K562 (cell line): ENCODE data around the gene NOLC1. TPM values are rescaled to one million over a fixed set of nuclear protein-coding genes. Genes with fewer than 3 reads are reported as not detected.

Experiments used
- ATAC-seq: fragments of 200-7000 bp; cut with Tn5 transposase; 3 replicates; pipeline ENCODE4 v1.9.1; 2020; ENCODE audit warnings: moderate library complexity
- BruUV-seq: library from RNA; stranded (reverse); fragments of 400-500 nt; replicated peaks from 2 replicates; lab custom pipeline; 2021; lab: Mats Ljungman, UMichigan
- CTCF ChIA-PET: fragments of 300-600 bp; formaldehyde crosslinking; extraction: SDS; loops from one replicate; lab custom pipeline; 2021; ENCODE audit warnings: low intra/inter-chr PET ratio; lab: Yijun Ruan, JAX
- POLR2A ChIA-PET: fragments of 300-600, 350-650 bp; sonication (Branson Sonifier 250); formaldehyde crosslinking; extraction: SDS; loops from one replicate; lab custom pipeline; 2021; ENCODE audit warnings: antibody characterized with exemption, inconsistent platforms; lab: Yijun Ruan, JAX
- DNase-seq, 4 experiments: peaks; one replicate each; pipeline versions ENCODE4 v3.0.0 to v3.0.0-alpha.2; 2011 to 2018; ENCODE audit warnings: low spot score in 3 of 4, mixed read lengths in 3 of 4; ENCODE audit errors: extremely low read depth in 1 of 4
- FAIRE-seq: peaks from 2 replicates; lab custom pipeline; 2011; peaks lifted over from hg19 to GRCh38; lab: Jason Lieb, UNC
- H2AFZ ChIP-seq: 2 replicates; pipeline ENCODE4 v1.6.0; 2011; ENCODE audit warnings: low read depth, low read length, control low read depth, inconsistent platforms
- H3K27ac ChIP-seq: fragments of 200-600 bp; 3 replicates; pipeline ENCODE4 v1.8.0; 2011; ENCODE audit warnings: low read depth, mild to moderate bottlenecking, control low read depth, inconsistent platforms, low read length, moderate library complexity, mixed read lengths; ENCODE audit errors: extremely low read depth
- H3K27me3 ChIP-seq, 2 experiments: fragments of 300-600 bp in 1 of 2; 2 replicates in 1 of 2; 3 replicates in 1 of 2; pipeline versions ENCODE4 v1.6.0 to v1.8.0; 2011; ENCODE audit warnings: inconsistent platforms in 2 of 2, low read length in 2 of 2, mild to moderate bottlenecking in 1 of 2, mixed read lengths in 1 of 2, moderate library complexity in 1 of 2; ENCODE audit not compliant: control insufficient read depth in 2 of 2, insufficient read depth in 2 of 2
- H3K36me3 ChIP-seq: fragments of 300-600 bp; 3 replicates; pipeline ENCODE4 v1.8.0; 2011; ENCODE audit warnings: mild to moderate bottlenecking, low read length, inconsistent platforms; ENCODE audit not compliant: control insufficient read depth, insufficient read depth
- H3K4me1 ChIP-seq, 2 experiments: fragments of 200-600 bp in 1 of 2; replicated peaks in 1 of 2; 2 replicates in 1 of 2; 3 replicates in 1 of 2; pipeline versions ENCODE4 v1.5.1 to v1.8.0; 2011; ENCODE audit warnings: inconsistent platforms in 2 of 2, low read length in 2 of 2, mild to moderate bottlenecking in 1 of 2, mixed read lengths in 1 of 2, moderate library complexity in 1 of 2; ENCODE audit not compliant: control insufficient read depth in 2 of 2, insufficient read depth in 2 of 2
- H3K4me2 ChIP-seq: 2 replicates; pipeline ENCODE4 v1.6.1; 2011; ENCODE audit warnings: low read length, control low read depth, inconsistent platforms, mixed read lengths; ENCODE audit not compliant: insufficient read depth
- H3K4me3 ChIP-seq: fragments of 200-600 bp; sonication (generic), shearing (Covaris generic); 2 replicates; pipeline ENCODE4 v1.5.1; 2016; ENCODE audit warnings: control low read depth, inconsistent platforms
- H3K79me2 ChIP-seq: fragments of 200-600 bp; 3 replicates; pipeline ENCODE4 v1.8.0; 2011; ENCODE audit warnings: low read length, inconsistent platforms; ENCODE audit not compliant: control insufficient read depth, insufficient read depth
- H3K9ac ChIP-seq, 2 experiments: 2 replicates each; pipeline versions ENCODE4 v1.6.0 to v1.6.1; 2011; ENCODE audit warnings: low read depth in 2 of 2, low read length in 2 of 2, control low read depth in 1 of 2, inconsistent platforms in 1 of 2, mild to moderate bottlenecking in 1 of 2, mixed read lengths in 1 of 2; ENCODE audit not compliant: insufficient read depth in 1 of 2
- H3K9me1 ChIP-seq: one replicate; pipeline ENCODE4 v1.6.0; 2011; ENCODE audit warnings: inconsistent platforms, mild to moderate bottlenecking, low read length, moderate library complexity; ENCODE audit not compliant: control insufficient read depth, insufficient read depth
- H3K9me3 ChIP-seq: replicated peaks from 2 replicates; pipeline ENCODE4 v1.5.1; 2011; ENCODE audit warnings: low read depth, low read length, inconsistent platforms; ENCODE audit not compliant: control insufficient read depth, insufficient read depth
- H4K20me1 ChIP-seq: replicated peaks from 2 replicates; pipeline ENCODE4 v1.6.1; 2011; ENCODE audit warnings: low read length, inconsistent platforms, mixed read lengths; ENCODE audit not compliant: control insufficient read depth, insufficient read depth
- BRF1 ChIP-seq: IDR thresholded peaks from 3 replicates; pipeline ENCODE4 v1.6.1; 2011; ENCODE audit warnings: borderline replicate concordance, mild to moderate bottlenecking; ENCODE audit not compliant: insufficient read length; ENCODE audit errors: extremely low read depth
- CTCFL ChIP-seq: IDR thresholded peaks from 2 replicates; pipeline ENCODE4 v1.6.1; 2011; ENCODE audit warnings: borderline replicate concordance, low read depth, mild to moderate bottlenecking, moderate library complexity, low read length; ENCODE audit not compliant: insufficient read depth, poor library complexity, severe bottlenecking
- DDX20 ChIP-seq: fragments of 450-650 bp; IDR thresholded peaks from 2 replicates; pipeline ENCODE4 v1.6.1; 2016; ENCODE audit warnings: missing genetic modification characterization, low read depth, mild to moderate bottlenecking, missing compliant biosample characterization, moderate library complexity
- FOXM1 ChIP-seq, 2 experiments: fragments of 450-650 bp in 1 of 2; sonication (generic) in 1 of 2; formaldehyde crosslinking in 1 of 2; IDR thresholded peaks; 2 replicates each; pipeline versions ENCODE4 v1.6.1 to v1.9.0; 2017 to 2022; ENCODE audit warnings: low read depth in 2 of 2, mild to moderate bottlenecking in 2 of 2, missing genetic modification reagents in 1 of 2, moderate library complexity in 1 of 2
- JUN ChIP-seq, 2 experiments: sonication (generic) in 1 of 2; formaldehyde crosslinking in 1 of 2; IDR thresholded peaks; 2 replicates each; pipeline versions ENCODE4 v1.6.1 to v1.8.0; 2012 to 2022; ENCODE audit warnings: borderline replicate concordance in 2 of 2, mild to moderate bottlenecking in 2 of 2, improper control_type of control experiment in 1 of 2, low read depth in 1 of 2, low read length in 1 of 2, missing genetic modification reagents in 1 of 2
- NR2F6 ChIP-seq: fragments of 450-650 bp; formaldehyde crosslinking; IDR thresholded peaks from 2 replicates; pipeline ENCODE4 v1.4.0; 2020; ENCODE audit warnings: mild to moderate bottlenecking
- PURB ChIP-seq: sonication (generic); formaldehyde crosslinking; IDR thresholded peaks from 2 replicates; pipeline ENCODE4 v1.9.0; 2021; ENCODE audit warnings: low read depth, mild to moderate bottlenecking, missing genetic modification reagents
- SREBF1 ChIP-seq: fragments of 150-350 bp; IDR thresholded peaks from 2 replicates; pipeline ENCODE4 v1.6.1; 2014; ENCODE audit warnings: antibody characterized with exemption, low read depth, low read length, borderline replicate concordance
- XRCC3 ChIP-seq: fragments of 450-650 bp; IDR thresholded peaks from 2 replicates; pipeline ENCODE4 v1.6.1; 2017; ENCODE audit warnings: mild to moderate bottlenecking, moderate library complexity
- ZNF175 ChIP-seq: fragments of 200-800 bp; sonication (Bioruptor generic); IDR thresholded peaks from 2 replicates; pipeline ENCODE4 v1.6.1; 2016; ENCODE audit warnings: low read depth, mild to moderate bottlenecking, missing genetic modification characterization, missing compliant biosample characterization
- ZNF695 ChIP-seq: fragments of 450-650 bp; formaldehyde crosslinking; IDR thresholded peaks from 2 replicates; pipeline ENCODE4 v1.4.0; 2020; ENCODE audit warnings: mild to moderate bottlenecking, moderate library complexity
- WGBS: fragments of 100-300 bp; shearing (Covaris generic); methylation state at CpG from one replicate; pipeline ENCODE4 v1.1.6; 2016; ENCODE audit warnings: low coverage, mixed read lengths; ENCODE audit not compliant: insufficient coverage; ENCODE audit errors: missing lambda C conversion rate; 5-methylcytosine and 5-hydroxymethylcytosine counted together
- in situ Hi-C: fragments of 300-500 bp; cut with MboI; formaldehyde crosslinking; loops from 4 replicates; pipeline ENCODE4 v1.15.0; 2018; ENCODE audit warnings: inconsistent platforms, mixed read lengths
- intact Hi-C: fragments of 100-400 bp; cut with micrococcal nuclease; formaldehyde crosslinking; loops from 2 replicates; pipeline ENCODE4 v1.14.2; 2022
- polyA plus RNA-seq, 8 experiments: library from polyadenylated mRNA; depleted of rRNA in 4 of 8; stranded (reverse) in 5 of 8; unstranded in 3 of 8; fragments of >200 nt; fragmentation: Nextera tagmentation in 2 of 8; fragmentation: Illumina TruSeq in 1 of 8; extraction: Ambion mirVana in 2 of 8; extraction: Trizol in 1 of 8; gene quantifications; 2 replicates each; pipeline versions ENCODE4 v1.2.1 to v1.2.3, GENCODE V29; 2011 to 2014; ENCODE audit warnings: inconsistent platforms in 1 of 8, missing spikeins in 1 of 8
- total RNA-seq, 7 experiments: library from RNA; depleted of rRNA in 6 of 7; stranded (reverse); fragments of >200 nt in 6 of 7; fragmentation: Illumina TruSeq in 2 of 7; extraction: Trizol in 2 of 7; gene quantifications; 2 replicates each; pipeline versions ENCODE4 v1.2.1 to v1.2.3, GENCODE V29; 2011 to 2021; ENCODE audit warnings: low replicate concordance in 1 of 7

The NOLC1 gene
- total and polyA plus RNA-seq, 9 of the 15 experiments (the other 6 are each of a cell fraction or from before 2014, with no cell fraction given), result 102 to 310 (median 165) TPM

GRCh38 chr10:102122450-102122849 is 29.7 kb upstream of the NOLC1 start:
- Histone ChIP-seq H3K9me1 (no peaks in the 10 kb centered on the region), H3K9me3 (no peaks in the 10 kb centered on the region), H3K4me3 (no peak overlapping the region), H3K79me2 (peaks cover 39% of the 10 kb centered on the region), H3K27me3 (no peaks in the 10 kb centered on the region), H3K36me3 (0 out of 3 replicates have a peak, but pooled peaks cover 2% of the 10 kb centered on the region), H3K27ac (no peak overlapping the region), H3K4me2 (no peak overlapping the region; the same call in 1 of the 2 replicates), H3K9ac (no peak overlapping the region), H4K20me1 (no peaks in the 10 kb centered on the region), H3K4me1 (peaks cover 21 to 34% of the 10 kb centered on the region in 2 experiments), H2AFZ (no peak overlapping the region)
- FAIRE-seq (no peak), ATAC-seq (no peak), DNase-seq (no peak)
- intact Hi-C loops, result no loop called here
- CTCF ChIA-PET, result no interaction called here
- no TSS peak for BruUV-seq
- WGBS, result no CpG with 5 or more reads among the region's 1 CpG
- TF ChIP-seq CTCFL (no peak), PURB (CRISPR knock-in tag) (no peak)
- POLR2A ChIA-PET, result interaction anchor here (0.6 to 2.7 kb wide), 2 partner anchors 9 to 280 kb away, joined by 4 to 16 read pairs; partner anchors contain the start of gene PPRC1
- in situ Hi-C loops, result no loop called here

DNA sequence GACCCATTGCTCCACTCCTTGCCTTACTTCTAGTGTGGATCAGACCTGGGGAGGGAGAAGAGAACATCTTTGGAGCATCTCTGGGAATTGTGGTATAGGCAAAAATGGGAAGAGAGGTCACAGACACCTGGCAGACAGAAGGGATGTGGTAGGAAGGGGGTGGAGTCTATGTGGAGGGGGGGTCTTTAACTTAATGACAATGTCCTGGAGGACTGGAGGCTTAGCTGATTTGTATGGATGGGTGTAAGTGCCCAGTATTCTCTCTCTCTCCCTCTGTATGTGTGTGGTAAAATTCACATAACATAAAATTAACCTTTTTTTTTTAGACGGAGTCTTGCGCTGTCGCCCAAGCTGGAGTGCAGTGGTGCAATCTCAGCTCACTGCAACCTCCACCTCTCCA is 29.0 kb upstream of the NOLC1 start:
- Histone ChIP-seq H3K4me3 (no peak overlapping the region), H3K9ac (no peak overlapping the region), H2AFZ (no peak overlapping the region), H3K79me2 (peaks cover 31% of the 10 kb centered on the region), H3K36me3 (0 out of 3 replicates have a peak, but pooled peaks cover 2% of the 10 kb centered on the region), H4K20me1 (no peaks in the 10 kb centered on the region), H3K9me1 (no peaks in the 10 kb centered on the region), H3K27me3 (no peaks in the 10 kb centered on the region), H3K27ac (no peak overlapping the region), H3K9me3 (no peaks in the 10 kb centered on the region), H3K4me2 (no peak overlapping the region), H3K4me1 (peaks cover 14 to 28% of the 10 kb centered on the region in 2 experiments; a peak in 4 of 5 replicates)
- BruUV-seq, result no TSS peak
- DNase-seq, result no peak
- FAIRE-seq, result no peak
- POLR2A ChIA-PET, result interaction anchor here (2.7 kb wide), 1 partner anchor 9 kb away, joined by 16 read pairs; the partner anchor contains the start of gene PPRC1
- ATAC-seq, result no peak
- intact Hi-C loops, result no loop called here
- TF ChIP-seq DDX20 (tag) (no peak), ZNF175 (CRISPR knock-in tag) (no peak), ZNF695 (no peak), BRF1 (no peak), FOXM1 (IDR thresholded peaks at IDR 0.05; ENCODE audit: low read depth) (no peak), FOXM1 (CRISPR knock-in tag; IDR thresholded peaks at IDR 0.05; ENCODE audit: low read depth) (no peak), JUN (IDR thresholded peaks at IDR 0.05; ENCODE audit: borderline replicate concordance, low read depth, low read length) (no peak), JUN (CRISPR knock-in tag; IDR thresholded peaks at IDR 0.05; ENCODE audit: borderline replicate concordance) (no peak), XRCC3 (no peak), NR2F6 (no peak), SREBF1 (no peak)
- WGBS, result 100% methylated on average over 2 of the region's 3 CpGs
- CTCF ChIA-PET, result no interaction called here
- in situ Hi-C loops, result no loop called here
